Measurements from ENCODE around the gene EHMT1. TPM values are rescaled to one million over a fixed set of nuclear protein-coding genes. Genes with fewer than 3 reads are reported as not detected.

Gene EHMT1
- total and polyA plus RNA-seq, 2 of the 8 experiments (the other 6 are each of a cell fraction or from before 2014, with no cell fraction given): 95.7 to 163 TPM

GRCh38 chr9:137800196-137801022 is 181.6 kb downstream of the EHMT1 start (continued):
- no peak for TF ChIP-seq CTCF (IDR thresholded peaks at IDR 0.05; ENCODE audit: control extremely low read depth in 1 of 3, insufficient read depth in 1 of 3, low read depth in 1 of 3, low read length in 3 of 3)
- TF ChIP-seq GABPA (IDR thresholded peaks at IDR 0.05; ENCODE audit: borderline replicate concordance, insufficient read depth, low read length): no peak
- TF ChIP-seq E2F6 (IDR thresholded peaks at IDR 0.05): no peak
- TF ChIP-seq SIRT6 (IDR thresholded peaks at IDR 0.05; ENCODE audit: low read length): no peak
- no peak for TF ChIP-seq SRF (IDR thresholded peaks at IDR 0.05; ENCODE audit: low read depth, low read length)
- TF ChIP-seq EP300 (IDR thresholded peaks at IDR 0.05; ENCODE audit: borderline replicate concordance in 1 of 2, low read depth in 2 of 2, low read length in 2 of 2): no peak
- TF ChIP-seq FOSL1 (IDR thresholded peaks at IDR 0.05; ENCODE audit: insufficient read depth, low read depth, low read length): no peak

Measured in H1 (cell line).